IPS DF 4.7 (cell line): ENCODE data around the gene BCLAF1.
"Not testable (repeated sequence)": the region's sequence is repeated elsewhere in the genome, so short reads cannot be mapped to it uniquely, and the experiment has no call there.

Experiments used
- DNase-seq: peaks from one replicate; pipeline ENCODE4 v3.0.0-alpha.2; 2013; ENCODE audit warnings: low spot score; ENCODE audit errors: extremely low read depth

Gene BCLAF1

DNA sequence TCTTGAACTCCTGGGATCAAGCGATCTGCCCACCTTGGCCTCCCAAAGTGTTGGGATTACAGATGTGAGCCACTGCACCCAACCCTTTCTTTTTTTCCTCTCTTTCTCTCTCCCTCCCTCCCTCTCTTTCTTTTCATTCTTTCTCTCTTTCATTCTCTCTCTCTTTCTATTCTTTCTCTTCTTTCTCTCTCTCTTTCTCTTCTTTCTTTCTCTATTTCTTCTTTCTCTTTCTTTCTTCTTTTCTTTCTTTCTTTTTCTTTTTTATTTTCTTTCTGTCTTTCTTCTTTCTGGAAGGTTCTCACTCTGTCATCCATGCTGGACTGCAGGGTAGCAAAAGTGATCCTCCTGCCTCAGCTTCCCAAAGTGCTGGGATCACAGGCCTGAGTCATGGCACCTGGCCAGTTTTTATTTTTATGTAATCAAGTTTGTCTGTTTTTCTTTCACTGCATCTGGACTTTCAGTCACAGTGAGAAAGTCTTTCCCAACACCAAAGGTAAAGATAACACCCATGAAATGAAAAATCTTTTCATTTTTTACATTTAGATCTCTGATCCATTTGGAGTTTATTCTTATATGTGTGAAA lies 20.2 kb upstream of the BCLAF1 start:
- DNase-seq: no peak

DNA sequence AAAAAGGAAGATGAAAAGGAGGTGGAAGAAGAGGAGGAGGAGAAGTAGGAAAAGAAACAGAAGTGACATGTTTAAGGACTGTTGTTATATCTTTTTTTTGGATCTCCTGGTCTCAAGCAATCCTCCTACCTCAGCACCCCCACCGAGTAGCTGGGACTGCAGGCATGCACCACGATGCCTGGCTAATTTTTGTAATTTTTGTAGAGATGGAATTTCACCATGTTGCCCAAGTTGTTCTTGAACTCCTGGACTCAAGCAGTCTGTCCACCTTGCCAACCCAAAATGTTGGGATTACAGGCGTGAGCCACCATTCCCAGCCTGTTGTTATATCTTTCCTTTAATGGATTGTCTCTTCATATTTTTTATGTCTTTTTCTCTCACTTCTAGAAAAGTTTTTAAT lies 19.5 kb upstream of the BCLAF1 start:
- DNase-seq: no peak

- DNase-seq: not testable (repeated sequence)
Observed at GRCh38 chr6:136308469-136308868, 18.8 kb upstream of the BCLAF1 start.

DNA sequence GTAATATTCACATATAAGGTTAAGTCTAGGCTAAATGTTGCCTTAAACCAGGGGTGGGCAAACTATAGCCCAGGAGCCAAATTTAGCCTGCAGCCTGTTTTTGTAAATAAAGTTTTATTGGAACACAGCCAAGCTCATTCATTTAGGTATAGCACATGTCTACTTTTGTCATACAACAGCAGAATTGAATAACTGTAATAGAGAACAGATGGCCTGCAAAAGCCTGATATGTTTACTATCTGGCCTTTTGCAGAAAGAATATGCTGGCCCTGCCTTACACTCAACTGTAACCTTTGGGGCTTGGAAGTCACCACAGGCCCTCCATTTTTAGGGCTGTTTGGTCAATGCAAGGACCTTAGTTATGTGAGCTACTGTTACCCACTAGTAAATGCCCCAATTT lies 17.7 kb upstream of the BCLAF1 start:
- DNase-seq: no peak

GRCh38 chr6:136306466-136306865 lies 16.8 kb upstream of the BCLAF1 start:
- DNase-seq: no peak

GRCh38 chr6:136304410-136304809 lies 14.8 kb upstream of the BCLAF1 start:
- DNase-seq: no peak

DNA sequence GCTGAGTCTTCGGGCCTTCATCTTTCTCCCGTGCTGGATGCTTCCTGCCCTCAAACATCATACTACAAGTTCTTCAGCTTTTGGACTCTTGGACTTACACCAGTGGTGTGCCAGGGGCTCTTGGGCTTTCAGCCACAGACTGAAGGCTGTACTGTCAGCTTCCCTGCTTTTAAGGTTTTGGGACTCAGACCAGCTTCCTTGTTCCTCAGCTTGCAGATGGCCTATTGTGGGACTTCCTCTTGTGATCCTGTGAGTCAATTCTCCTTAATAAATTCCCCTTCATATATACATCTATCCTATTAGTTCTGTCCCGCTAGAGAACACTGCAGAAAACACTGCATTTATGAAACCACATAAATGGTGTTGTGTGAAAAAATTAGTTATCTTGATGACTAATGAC lies 13.9 kb upstream of the BCLAF1 start:
- DNase-seq: no peak

DNA sequence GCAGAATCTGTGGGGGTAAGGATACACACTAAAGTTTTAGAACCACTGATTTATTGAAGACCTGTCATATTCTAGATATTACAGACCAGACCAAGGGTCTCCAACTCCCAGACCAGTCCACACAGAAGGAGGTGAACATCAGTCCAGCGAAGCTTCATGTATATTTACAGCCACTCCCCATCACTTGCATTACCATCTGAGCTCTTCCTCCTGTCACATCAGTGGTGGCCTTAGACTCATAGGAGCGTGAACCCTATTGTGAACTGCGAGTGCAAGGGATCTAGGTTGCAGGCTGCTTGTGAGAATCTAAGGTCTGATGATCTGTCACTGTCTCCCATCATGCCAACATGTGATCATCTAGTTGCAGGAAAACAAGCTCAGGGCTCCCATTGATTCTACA lies 5.0 kb upstream of the BCLAF1 start:
- DNase-seq: no peak

- DNase-seq: no peak
Observed at GRCh38 chr6:136290410-136291010, 864 bp upstream of the BCLAF1 start.

GRCh38 chr6:136289327-136289578 lies 393 bp downstream of the BCLAF1 start:
- no peak for DNase-seq

- no peak for DNase-seq
Observed at GRCh38 chr6:136288566-136289326, 900 bp downstream of the BCLAF1 start.

GRCh38 chr6:136284909-136285308 lies 4.7 kb downstream of the BCLAF1 start:
- DNase-seq: no peak

- DNase-seq: no peak
Observed at GRCh38 chr6:136282906-136283305, 6.7 kb downstream of the BCLAF1 start.

DNA sequence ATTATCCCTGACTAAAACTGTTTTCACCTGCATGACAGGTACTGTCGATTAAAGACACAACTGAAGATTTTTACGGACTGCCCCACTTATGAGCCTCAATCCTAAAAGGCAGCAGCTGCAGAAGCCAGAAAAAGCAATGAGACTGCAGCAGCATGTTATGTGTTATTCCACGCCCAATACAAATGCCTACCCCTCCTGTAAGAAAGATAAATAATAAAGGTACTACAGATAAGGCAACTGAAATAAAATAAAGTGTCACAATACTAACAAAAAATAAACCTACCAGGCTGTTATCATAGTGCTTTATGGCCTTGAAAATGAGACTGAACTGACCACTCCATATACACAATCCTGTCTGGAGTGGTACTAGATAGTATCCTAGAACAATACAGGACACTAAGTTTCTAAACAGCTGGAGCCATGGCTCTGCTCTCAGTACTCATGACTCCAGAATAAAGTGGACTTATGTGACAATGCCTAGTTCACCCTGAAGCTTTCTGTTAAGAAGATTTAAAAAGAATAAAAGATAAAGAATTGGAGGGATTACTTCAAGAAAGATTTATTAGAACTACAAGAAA lies 9.5 kb downstream of the BCLAF1 start:
- DNase-seq: no peak

- DNase-seq: no peak
Observed at GRCh38 chr6:136274062-136274461, 15.6 kb downstream of the BCLAF1 start.

GRCh38 chr6:136265101-136265500 lies 24.5 kb downstream of the BCLAF1 start:
- no peak for DNase-seq

- no peak for DNase-seq
Observed at GRCh38 chr6:136262940-136263339, 26.7 kb downstream of the BCLAF1 start.

DNA sequence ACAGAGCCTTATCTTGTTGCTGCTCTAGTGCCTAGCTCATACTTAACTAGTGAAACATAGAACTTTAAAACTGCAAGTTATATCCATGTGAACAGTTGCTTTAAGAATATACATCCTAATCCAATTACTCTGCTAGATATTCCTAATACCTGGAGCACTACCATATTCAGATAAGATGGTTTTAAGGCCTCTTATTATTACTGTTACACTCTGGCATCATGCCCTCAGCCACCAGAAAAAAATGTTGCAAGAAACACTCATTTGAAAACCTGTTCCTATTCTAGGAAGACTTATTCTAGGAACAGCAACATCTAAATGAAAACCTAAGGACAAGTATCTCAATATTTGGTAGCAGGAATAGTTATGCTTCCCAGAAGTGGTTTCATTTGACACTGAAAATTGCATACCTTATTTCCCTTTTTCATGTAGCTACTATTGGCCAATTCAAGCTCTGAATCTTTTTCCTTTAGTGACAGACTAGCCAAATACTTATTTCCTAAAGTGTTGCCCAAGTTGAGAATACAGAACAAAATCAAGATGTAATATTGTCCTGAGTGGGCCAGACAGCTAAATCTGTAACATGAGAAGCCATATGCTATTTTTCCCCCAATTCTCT lies 34.7 kb downstream of the BCLAF1 start:
- no peak for DNase-seq

GRCh38 chr6:136253734-136254133 lies 35.9 kb downstream of the BCLAF1 start:
- DNase-seq: no peak

DNA sequence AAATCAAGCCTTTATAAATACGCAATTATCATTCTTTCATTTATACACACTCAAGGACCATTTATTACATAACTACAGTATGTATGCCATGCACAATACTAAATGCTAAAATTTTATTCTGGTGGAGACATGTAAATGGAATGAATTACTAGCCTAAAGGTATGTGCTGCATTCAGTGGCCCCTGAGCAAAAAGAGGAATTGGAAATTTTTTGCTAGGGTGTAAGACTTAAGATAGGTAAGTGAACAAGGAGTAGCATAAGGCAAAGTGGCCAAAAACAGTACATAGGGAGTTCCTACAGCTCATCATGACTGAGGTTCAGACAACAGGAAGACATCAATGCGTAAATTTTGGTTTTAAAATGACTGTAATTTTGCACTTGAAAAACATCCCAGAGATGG lies 37.2 kb downstream of the BCLAF1 start:
- DNase-seq: no peak

DNA sequence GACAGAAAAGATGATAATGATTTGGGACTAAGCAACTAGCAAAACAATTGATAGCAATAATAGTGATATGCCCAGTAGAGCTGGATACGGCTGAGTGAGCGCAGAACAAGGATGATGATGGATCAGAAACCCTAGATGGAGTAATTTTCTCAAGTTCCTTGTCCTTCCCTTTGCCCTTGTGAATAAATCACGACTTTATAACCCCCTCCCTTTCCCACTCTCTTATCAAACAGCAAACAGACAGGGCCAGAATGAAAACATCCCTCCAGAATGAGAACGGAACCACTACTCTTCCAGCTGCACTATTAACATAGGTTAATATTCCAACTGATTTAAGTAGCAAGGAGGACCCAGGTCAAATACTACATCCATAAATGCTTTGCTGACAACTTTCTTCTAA lies 38.3 kb downstream of the BCLAF1 start:
- no peak for DNase-seq

DNA sequence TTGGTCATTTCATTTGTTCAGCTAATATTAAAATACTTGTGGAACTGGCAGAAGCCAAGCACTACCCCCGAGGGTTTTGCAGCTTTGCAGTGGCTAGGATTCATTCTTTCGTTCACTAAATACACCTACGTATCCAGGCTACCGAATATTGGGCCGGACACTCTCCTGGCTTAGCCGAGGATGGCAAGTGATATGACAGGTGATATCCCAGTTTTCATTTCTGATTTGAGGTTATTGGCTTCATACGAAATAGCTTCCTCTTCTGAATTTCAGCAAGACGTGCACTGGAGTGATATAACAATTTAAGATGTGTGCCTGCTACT lies 39.0 kb downstream of the BCLAF1 start:
- no peak for DNase-seq
